Measurements from ENCODE around the gene MMP11. TPM values are rescaled to one million over a fixed set of nuclear protein-coding genes. Genes with fewer than 3 reads are reported as not detected.

Gene MMP11
- total RNA-seq, 1 experiment from 2014 or later = 7.4 TPM

DNA sequence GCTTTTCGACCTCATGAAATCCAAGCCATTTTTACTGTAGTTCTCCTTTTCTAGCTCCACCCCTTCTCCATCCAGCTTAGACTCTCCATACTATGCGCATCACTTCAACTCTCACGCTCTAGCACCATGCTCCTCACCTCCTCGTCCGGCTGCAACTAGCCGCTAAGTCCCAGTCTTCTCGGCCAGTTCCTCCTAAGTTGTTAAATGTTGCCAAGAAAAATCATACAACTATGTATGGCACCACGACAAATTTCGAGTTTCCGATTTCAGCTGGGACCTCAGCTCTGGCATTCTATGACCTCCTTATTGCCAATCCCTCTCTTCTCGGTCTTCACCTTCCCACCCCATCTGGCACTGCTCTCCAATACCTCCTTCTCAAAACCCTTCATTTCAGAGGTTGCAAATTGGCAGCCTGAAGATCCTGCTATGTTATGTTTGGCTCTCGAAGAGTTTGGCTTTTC, 22.8 kb upstream of the MMP11 start:
- BruUV-seq (replicated peaks) = no TSS peak
- no peak overlapping the region for H2AFZ ChIP-seq (ENCODE audit: low read depth, low read length, poor library complexity, severe bottlenecking)
- no peaks in the 10 kb centered on the region for H3K9me3 ChIP-seq (ENCODE audit: control insufficient read depth in 1 of 2, insufficient read depth in 1 of 2, low read depth in 1 of 2, low read length in 2 of 2)
- TF ChIP-seq POLR2AphosphoS5 (IDR thresholded peaks at IDR 0.05; ENCODE audit: low read depth, low read length) (no peak), CBX3 (IDR thresholded peaks at IDR 0.05; ENCODE audit: low read depth) (no peak)
- peaks cover 0 to 3% of the 10 kb centered on the region in 2 experiments; a peak in 1 of 4 replicates for H3K36me3 ChIP-seq (ENCODE audit: control insufficient read depth in 1 of 2, insufficient read depth in 2 of 2, low read length in 2 of 2)
- H3K4me1 ChIP-seq (ENCODE audit: control insufficient read depth in 1 of 2, insufficient read depth in 2 of 2, low read length in 2 of 2) = peaks cover 8 to 25% of the 10 kb centered on the region in 2 experiments
- no peaks in the 10 kb centered on the region for H4K20me1 ChIP-seq (ENCODE audit: insufficient read depth)
- H3K9me2 ChIP-seq (ENCODE audit: insufficient read depth) = no peaks in the 10 kb centered on the region
- peak overlapping the region; percentile 92 for H3K9ac ChIP-seq (ENCODE audit: low read length)
- no peak for ATAC-seq
- H3K27ac ChIP-seq (ENCODE audit: low read depth, low read length) = no peak overlapping the region
- ChIA-PET CTCF (interaction anchor here (0.6 to 0.8 kb wide), 4 partner anchors 12 to 1024 kb away, joined by 3 read pairs; no protein-coding TSS in a partner anchor), RAD21 (ENCODE audit: low non-redundant PET in 1 of 2, low total read pairs in 2 of 2, uncharacterized antibody in 2 of 2, unreplicated experiment in 2 of 2) (no interaction called here), POLR2A (interaction anchor here (0.7 kb wide), 1 partner anchor 40 kb away, joined by 3 read pairs; no protein-coding TSS in a partner anchor)
- peak overlapping the region; percentile 94 for H3K4me2 ChIP-seq (ENCODE audit: low read length)
- H3K4me3 ChIP-seq (replicated peaks in 1 of 2; ENCODE audit: low read depth in 1 of 2, low read length in 2 of 2) = peak overlapping the region; percentile 65 to 82
- no peak for DNase-seq (ENCODE audit: low read depth, low spot score)
- no peaks in the 10 kb centered on the region for H3K79me2 ChIP-seq (ENCODE audit: insufficient read depth, low read length)
- no peaks in the 10 kb centered on the region for H3K27me3 ChIP-seq (ENCODE audit: insufficient read depth, low read length)
- intact Hi-C loops (cut with micrococcal nuclease) = no loop called here

DNA sequence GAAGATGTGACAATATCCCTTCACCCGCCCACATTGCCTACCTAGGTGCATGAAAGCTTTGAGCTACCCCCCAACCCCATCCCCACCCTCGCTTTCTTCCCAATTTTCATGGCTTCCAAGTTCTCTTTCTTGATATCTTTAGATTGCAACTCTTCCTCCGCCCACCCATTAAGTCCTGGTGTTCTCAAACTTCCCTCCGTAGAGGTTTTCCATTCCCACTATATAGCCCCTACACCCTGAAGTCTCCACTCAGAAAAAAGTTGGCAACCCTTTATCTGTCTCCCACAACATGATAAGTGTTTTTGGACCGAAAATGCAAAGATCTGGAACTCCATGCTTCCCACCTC, 22.3 kb upstream of the MMP11 start:
- TF ChIP-seq ELF1 (IDR thresholded peaks at IDR 0.05; ENCODE audit: borderline replicate concordance, low read depth) (no peak), ZNF274 (IDR thresholded peaks at IDR 0.05; ENCODE audit: low read depth, low read length) (no peak), POLR2AphosphoS5 (IDR thresholded peaks at IDR 0.05; ENCODE audit: low read depth, low read length) (no peak), ZFX (IDR thresholded peaks at IDR 0.05) (no peak), FOSL1 (IDR thresholded peaks at IDR 0.05; ENCODE audit: low read depth) (no peak), CEBPB (IDR thresholded peaks at IDR 0.05; ENCODE audit: low read depth) (no peak), POLR2A (IDR thresholded peaks at IDR 0.05; ENCODE audit: borderline replicate concordance, extremely low read depth, insufficient read depth, insufficient read length) (no peak), EZH2 (IDR thresholded peaks at IDR 0.05) (no peak), RAD21 (IDR thresholded peaks at IDR 0.05; ENCODE audit: low read depth) (no peak), JUND (IDR thresholded peaks at IDR 0.05) (no peak), SP1 (IDR thresholded peaks at IDR 0.05; ENCODE audit: low read depth) (no peak)
- TF ChIP-seq, protein P1, sequence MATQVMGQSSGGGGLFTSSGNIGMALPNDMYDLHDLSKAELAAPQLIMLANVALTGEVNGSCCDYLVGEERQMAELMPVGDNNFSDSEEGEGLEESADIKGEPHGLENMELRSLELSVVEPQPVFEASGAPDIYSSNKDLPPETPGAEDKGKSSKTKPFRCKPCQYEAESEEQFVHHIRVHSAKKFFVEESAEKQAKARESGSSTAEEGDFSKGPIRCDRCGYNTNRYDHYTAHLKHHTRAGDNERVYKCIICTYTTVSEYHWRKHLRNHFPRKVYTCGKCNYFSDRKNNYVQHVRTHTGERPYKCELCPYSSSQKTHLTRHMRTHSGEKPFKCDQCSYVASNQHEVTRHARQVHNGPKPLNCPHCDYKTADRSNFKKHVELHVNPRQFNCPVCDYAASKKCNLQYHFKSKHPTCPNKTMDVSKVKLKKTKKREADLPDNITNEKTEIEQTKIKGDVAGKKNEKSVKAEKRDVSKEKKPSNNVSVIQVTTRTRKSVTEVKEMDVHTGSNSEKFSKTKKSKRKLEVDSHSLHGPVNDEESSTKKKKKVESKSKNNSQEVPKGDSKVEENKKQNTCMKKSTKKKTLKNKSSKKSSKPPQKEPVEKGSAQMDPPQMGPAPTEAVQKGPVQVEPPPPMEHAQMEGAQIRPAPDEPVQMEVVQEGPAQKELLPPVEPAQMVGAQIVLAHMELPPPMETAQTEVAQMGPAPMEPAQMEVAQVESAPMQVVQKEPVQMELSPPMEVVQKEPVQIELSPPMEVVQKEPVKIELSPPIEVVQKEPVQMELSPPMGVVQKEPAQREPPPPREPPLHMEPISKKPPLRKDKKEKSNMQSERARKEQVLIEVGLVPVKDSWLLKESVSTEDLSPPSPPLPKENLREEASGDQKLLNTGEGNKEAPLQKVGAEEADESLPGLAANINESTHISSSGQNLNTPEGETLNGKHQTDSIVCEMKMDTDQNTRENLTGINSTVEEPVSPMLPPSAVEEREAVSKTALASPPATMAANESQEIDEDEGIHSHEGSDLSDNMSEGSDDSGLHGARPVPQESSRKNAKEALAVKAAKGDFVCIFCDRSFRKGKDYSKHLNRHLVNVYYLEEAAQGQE (IDR thresholded peaks at IDR 0.05; ENCODE audit: low read depth) = no peak
- TF ChIP-seq, protein P2, sequence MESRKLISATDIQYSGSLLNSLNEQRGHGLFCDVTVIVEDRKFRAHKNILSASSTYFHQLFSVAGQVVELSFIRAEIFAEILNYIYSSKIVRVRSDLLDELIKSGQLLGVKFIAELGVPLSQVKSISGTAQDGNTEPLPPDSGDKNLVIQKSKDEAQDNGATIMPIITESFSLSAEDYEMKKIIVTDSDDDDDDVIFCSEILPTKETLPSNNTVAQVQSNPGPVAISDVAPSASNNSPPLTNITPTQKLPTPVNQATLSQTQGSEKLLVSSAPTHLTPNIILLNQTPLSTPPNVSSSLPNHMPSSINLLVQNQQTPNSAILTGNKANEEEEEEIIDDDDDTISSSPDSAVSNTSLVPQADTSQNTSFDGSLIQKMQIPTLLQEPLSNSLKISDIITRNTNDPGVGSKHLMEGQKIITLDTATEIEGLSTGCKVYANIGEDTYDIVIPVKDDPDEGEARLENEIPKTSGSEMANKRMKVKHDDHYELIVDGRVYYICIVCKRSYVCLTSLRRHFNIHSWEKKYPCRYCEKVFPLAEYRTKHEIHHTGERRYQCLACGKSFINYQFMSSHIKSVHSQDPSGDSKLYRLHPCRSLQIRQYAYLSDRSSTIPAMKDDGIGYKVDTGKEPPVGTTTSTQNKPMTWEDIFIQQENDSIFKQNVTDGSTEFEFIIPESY (IDR thresholded peaks at IDR 0.05; ENCODE audit: extremely low read depth, insufficient replicate concordance, low read length) = no peak
- TF ChIP-seq, protein P3, sequence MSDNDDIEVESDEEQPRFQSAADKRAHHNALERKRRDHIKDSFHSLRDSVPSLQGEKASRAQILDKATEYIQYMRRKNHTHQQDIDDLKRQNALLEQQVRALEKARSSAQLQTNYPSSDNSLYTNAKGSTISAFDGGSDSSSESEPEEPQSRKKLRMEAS (IDR thresholded peaks at IDR 0.05) = no peak
- TF ChIP-seq, protein P4, sequence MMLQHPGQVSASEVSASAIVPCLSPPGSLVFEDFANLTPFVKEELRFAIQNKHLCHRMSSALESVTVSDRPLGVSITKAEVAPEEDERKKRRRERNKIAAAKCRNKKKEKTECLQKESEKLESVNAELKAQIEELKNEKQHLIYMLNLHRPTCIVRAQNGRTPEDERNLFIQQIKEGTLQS (IDR thresholded peaks at IDR 0.05) = no peak
- Histone ChIP-seq H3K4me3 (replicated peaks in 1 of 2; ENCODE audit: low read depth in 1 of 2, low read length in 2 of 2) (peak overlapping the region; percentile 65 to 82), H3K9ac (ENCODE audit: low read length) (peak overlapping the region; percentile 92), H3K4me1 (ENCODE audit: control insufficient read depth in 1 of 2, insufficient read depth in 2 of 2, low read length in 2 of 2) (peaks cover 8 to 25% of the 10 kb centered on the region in 2 experiments), H2AFZ (ENCODE audit: low read depth, low read length, poor library complexity, severe bottlenecking) (no peak overlapping the region), H3K27ac (ENCODE audit: low read depth, low read length) (peak overlapping the region; percentile 53), H3K27me3 (ENCODE audit: insufficient read depth, low read length) (no peaks in the 10 kb centered on the region), H3K79me2 (ENCODE audit: insufficient read depth, low read length) (no peaks in the 10 kb centered on the region), H3K4me2 (ENCODE audit: low read length) (peak overlapping the region; percentile 94), H3K9me3 (ENCODE audit: control insufficient read depth in 1 of 2, insufficient read depth in 1 of 2, low read depth in 1 of 2, low read length in 2 of 2) (no peaks in the 10 kb centered on the region), H4K20me1 (ENCODE audit: insufficient read depth) (no peaks in the 10 kb centered on the region), H3K9me2 (ENCODE audit: insufficient read depth) (no peaks in the 10 kb centered on the region), H3K36me3 (ENCODE audit: control insufficient read depth in 1 of 2, insufficient read depth in 2 of 2, low read length in 2 of 2) (no peaks in the 10 kb centered on the region)
- CTCF ChIA-PET = interaction anchor here (0.8 to 1.0 kb wide), 2 partner anchors 12 to 99 kb away, joined by 3 read pairs; no protein-coding TSS in a partner anchor
- intact Hi-C loops (cut with micrococcal nuclease) = no loop called here
- RAD21 ChIA-PET (ENCODE audit: low non-redundant PET in 1 of 2, low total read pairs in 2 of 2, uncharacterized antibody in 2 of 2, unreplicated experiment in 2 of 2) = no interaction called here
- BruUV-seq (replicated peaks) = TSS peak; percentile 80
- DNase-seq (ENCODE audit: low read depth, low spot score) (no peak), ATAC-seq (no peak)
- POLR2A ChIA-PET = interaction anchor here (0.9 kb wide), 2 partner anchors 33 to 108 kb away, joined by 3 read pairs; partner anchors contain the start of gene SLC2A11

All from HCT116 (cell line).